ENCODE results near the gene SNX5. TPM values are rescaled to one million over a fixed set of nuclear protein-coding genes. Genes with fewer than 3 reads are reported as not detected.

The SNX5 gene
- total RNA-seq, 1 donor from 2014 or later = 32.7 TPM

GRCh38 chr20:17946572-17947473 lies 21.8 kb downstream of the SNX5 start:
- H3K36me3 ChIP-seq = peaks cover 77 to 96% of the 10 kb centered on the region in 2 donors
- TF ChIP-seq CTCF (IDR thresholded peaks at IDR 0.05) = no peak
- intact Hi-C loops (cut with DNase I) = no loop called here

GRCh38 chr20:17946040-17946439 lies 22.6 kb downstream of the SNX5 start:
- intact Hi-C loops (cut with DNase I) = no loop called here
- H3K4me3 ChIP-seq = no peak overlapping the region
- H3K36me3 ChIP-seq = peaks cover 73 to 93% of the 10 kb centered on the region in 2 donors
- DNase-seq (ENCODE audit: low spot score in 2 of 2) = peak in 1 of 2 donors; percentile 12
- no peaks in the 10 kb centered on the region for H3K4me1 ChIP-seq
- H3K27me3 ChIP-seq = no peaks in the 10 kb centered on the region
- H3K9me3 ChIP-seq = no peaks in the 10 kb centered on the region
- no peak for TF ChIP-seq CTCF (IDR thresholded peaks at IDR 0.05)
- H3K27ac ChIP-seq = no peak overlapping the region

More at GRCh38 chr20:17946572-17947473, 21.8 kb downstream of the SNX5 start:
- no peaks in the 10 kb centered on the region for H3K9me3 ChIP-seq
- H3K4me1 ChIP-seq = no peaks in the 10 kb centered on the region
- H3K27me3 ChIP-seq = no peaks in the 10 kb centered on the region
- DNase-seq (ENCODE audit: low spot score in 2 of 2) = peak in 1 of 2 donors; percentile 4
- H3K4me3 ChIP-seq = no peak overlapping the region
- H3K27ac ChIP-seq = no peak overlapping the region

- DNase-seq (ENCODE audit: low spot score in 2 of 2) = peak in 1 of 2 donors; percentile 15
- Histone ChIP-seq H3K27ac (no peak overlapping the region), H3K4me1 (no peaks in the 10 kb centered on the region), H3K36me3 (peaks cover 63 to 86% of the 10 kb centered on the region in 2 donors), H3K27me3 (no peaks in the 10 kb centered on the region), H3K9me3 (no peaks in the 10 kb centered on the region), H3K4me3 (no peak overlapping the region)
- intact Hi-C loops (cut with DNase I) = no loop called here
- no peak for TF ChIP-seq CTCF (IDR thresholded peaks at IDR 0.05)
Measured at GRCh38 chr20:17944854-17945474, 23.6 kb downstream of the SNX5 start.

- peaks cover 4 to 6% of the 10 kb centered on the region in 2 donors for H3K4me1 ChIP-seq
- H3K27me3 ChIP-seq = no peaks in the 10 kb centered on the region
- no peak for TF ChIP-seq CTCF (IDR thresholded peaks at IDR 0.05)
- intact Hi-C loops (cut with DNase I) = no loop called here
- H3K9me3 ChIP-seq = no peaks in the 10 kb centered on the region
- H3K27ac ChIP-seq = no peak overlapping the region
- H3K4me3 ChIP-seq = no peak overlapping the region
- peak in 1 of 2 donors; percentile 19 for DNase-seq (ENCODE audit: low spot score in 2 of 2)
- peaks cover 49 to 70% of the 10 kb centered on the region in 2 donors for H3K36me3 ChIP-seq
Measured at GRCh38 chr20:17943343-17943742, 25.3 kb downstream of the SNX5 start.

GRCh38 chr20:17941826-17942196 lies 26.8 kb downstream of the SNX5 start:
- H3K4me3 ChIP-seq = no peak overlapping the region
- TF ChIP-seq CTCF (IDR thresholded peaks at IDR 0.05) = no peak
- no peaks in the 10 kb centered on the region for H3K9me3 ChIP-seq
- H3K27me3 ChIP-seq = no peaks in the 10 kb centered on the region
- H3K36me3 ChIP-seq = peaks cover 36 to 54% of the 10 kb centered on the region in 2 donors
- DNase-seq (ENCODE audit: low spot score in 2 of 2) = no peak
- no peak overlapping the region for H3K27ac ChIP-seq
- intact Hi-C loops (cut with DNase I) = no loop called here
- H3K4me1 ChIP-seq = peaks cover 10 to 20% of the 10 kb centered on the region in 2 donors
